NCI-H2029 (cell line): ENCODE results near the gene SIN3B.

Experiments
- DNase-seq: peaks from one replicate; lab custom pipeline; 2025; lab: John Stamatoyannopoulos, UW

The SIN3B gene

DNA sequence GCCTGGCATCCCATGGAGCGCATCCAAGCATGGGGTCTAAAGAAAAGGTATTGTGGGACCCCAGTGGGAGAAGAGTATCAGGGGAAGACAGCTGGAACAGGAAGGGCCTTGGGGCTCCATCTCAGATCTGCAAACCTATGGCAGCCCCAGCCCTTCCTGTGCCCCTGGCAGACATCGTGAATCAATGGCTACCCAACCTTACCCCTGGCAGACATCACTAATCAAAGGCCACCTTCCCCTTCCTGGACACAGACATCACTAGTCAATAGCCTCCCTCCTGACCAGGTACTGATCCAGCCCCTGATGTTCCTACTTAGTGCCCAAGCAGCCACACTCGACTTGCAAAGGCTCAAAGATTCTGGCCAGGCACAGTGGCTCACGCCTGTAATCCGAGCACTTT lies 75.4 kb downstream of the SIN3B start:
- no peak for DNase-seq

DNA sequence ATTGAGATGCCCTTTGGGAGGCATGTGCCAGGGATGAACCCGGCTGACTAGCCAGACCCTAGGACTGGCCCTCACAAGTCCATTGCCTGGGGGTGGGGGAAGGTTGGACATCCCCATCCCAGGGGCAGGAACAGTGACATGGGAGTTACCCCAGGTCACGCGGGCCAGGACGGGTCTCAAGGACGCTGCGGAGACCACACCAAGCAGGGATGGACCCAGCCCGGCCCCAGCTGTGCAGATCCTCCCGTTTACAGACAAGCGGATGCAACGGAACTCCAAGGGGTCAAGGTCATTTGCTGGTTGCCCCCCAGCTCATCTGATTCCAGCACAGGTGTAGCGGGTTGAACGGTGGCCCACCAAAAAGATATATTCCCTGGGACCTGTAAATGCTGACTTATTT lies 79.6 kb downstream of the SIN3B start:
- DNase-seq = no peak

DNA sequence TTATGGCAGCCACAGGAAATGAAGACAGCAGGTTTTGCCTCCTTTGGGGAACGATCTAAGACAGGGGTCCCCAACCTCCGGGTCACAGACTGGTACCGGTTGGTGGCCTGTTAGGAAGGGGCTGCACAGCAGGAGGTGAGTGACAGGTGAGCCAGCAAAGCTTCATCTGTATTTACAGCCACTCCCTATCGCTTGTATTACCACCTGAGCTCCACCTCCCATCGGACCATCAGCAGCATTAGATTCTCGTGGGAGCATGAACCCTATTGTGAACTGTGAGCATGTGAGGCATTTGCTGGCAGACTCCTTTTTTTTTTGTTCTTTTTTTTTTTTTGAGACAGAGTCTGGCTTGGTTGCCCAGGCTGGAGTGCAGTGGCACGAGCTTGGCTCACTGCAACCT lies 81.8 kb downstream of the SIN3B start:
- no peak for DNase-seq

DNA sequence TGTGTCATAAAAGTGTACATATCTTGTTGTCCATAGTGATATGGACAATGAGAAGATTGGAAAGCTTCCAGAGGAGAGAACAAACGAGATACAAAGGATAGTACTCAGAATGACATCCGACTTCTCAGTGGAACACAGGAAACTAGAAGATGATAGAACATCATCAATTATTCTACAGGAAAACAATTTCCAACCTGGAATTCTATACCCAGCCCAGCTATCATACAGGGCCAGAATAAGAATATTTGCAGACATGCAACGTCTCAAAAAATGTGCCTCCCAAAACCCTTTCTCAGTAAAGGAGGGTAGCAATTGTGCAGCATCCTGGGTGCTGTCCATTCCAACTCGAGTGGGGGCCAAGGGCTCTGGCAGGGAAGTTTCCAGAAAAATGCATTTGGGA lies 83.6 kb downstream of the SIN3B start:
- DNase-seq = no peak

DNA sequence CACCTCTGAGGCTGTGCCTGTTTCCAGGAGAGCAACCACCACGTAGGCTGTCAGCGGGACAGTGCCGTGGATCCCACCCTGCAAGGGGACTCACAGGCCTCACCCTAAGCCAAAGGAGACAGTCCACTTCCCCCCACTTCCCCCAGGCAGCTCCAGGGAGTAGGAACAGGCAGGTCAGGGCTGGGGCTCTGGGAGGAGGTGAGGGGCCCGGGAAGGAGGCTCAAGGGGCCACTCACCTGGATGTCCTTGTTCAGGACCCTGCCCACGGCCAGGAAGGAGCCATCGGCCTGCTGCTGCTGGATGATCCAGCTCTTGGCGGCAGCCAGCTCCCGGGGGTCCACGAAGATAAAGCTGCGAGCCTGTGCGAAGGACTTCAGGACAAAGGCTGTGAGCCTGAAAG lies 85.2 kb downstream of the SIN3B start:
- no peak for DNase-seq

DNA sequence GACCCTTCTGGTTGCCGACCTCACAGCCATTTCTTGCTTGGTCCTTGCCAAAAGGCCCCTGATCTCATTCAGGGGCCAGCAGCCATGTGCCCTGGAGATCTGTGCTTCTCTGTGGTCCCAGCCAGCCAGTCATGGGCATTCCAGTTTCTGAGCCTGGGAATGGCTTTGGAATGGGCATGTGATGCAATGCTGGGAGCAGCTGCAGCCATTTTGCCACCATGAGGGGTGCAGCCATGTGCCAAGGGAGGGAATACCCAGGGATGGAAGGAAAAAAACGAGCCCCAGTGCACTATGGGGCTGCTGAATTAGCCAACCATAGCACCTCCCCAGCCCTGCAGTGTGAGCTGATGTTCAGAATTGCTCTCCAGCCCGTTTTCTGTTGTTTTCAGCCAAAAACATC lies 85.9 kb downstream of the SIN3B start:
- DNase-seq = no peak

DNA sequence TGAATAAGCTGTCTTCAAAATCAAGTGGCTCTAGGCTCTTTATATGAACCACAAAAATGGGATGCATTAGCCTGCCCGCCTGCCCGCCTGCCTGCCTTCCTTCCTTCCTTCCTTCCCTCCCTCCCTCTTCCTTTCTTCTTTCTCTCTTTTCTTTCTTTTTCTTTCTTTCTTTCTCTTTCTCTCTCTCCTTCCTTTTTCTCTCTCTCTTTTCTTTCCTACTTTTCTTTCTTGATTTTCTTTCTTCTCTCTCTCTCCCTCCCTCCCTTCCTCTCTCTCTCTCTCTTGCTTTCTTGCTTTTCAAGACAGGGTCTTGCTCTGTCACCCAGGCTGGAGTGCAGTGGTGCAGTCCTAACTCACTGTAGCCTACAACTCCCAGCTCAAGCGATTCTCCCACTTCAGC lies 86.5 kb downstream of the SIN3B start:
- DNase-seq = no peak

DNA sequence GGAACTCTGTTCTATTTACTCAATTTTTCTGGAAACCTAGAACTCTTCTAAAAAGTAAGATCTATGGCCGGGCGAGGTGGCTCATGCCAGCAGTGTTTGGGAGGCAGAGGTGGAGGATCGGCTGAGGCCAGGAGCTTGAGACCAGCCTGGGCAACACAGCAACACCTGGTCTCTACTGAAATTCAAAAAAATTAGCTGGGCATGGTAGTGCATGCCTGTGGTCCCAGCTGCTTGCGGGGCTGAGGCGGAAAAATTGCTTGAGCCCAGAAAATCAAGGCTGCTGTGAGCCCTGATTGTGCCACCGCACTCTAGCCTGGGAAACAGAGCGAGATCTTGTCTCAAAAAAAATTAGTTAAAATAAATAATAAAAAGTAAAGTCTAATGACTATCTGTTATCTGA lies 88.2 kb downstream of the SIN3B start:
- no peak for DNase-seq

DNA sequence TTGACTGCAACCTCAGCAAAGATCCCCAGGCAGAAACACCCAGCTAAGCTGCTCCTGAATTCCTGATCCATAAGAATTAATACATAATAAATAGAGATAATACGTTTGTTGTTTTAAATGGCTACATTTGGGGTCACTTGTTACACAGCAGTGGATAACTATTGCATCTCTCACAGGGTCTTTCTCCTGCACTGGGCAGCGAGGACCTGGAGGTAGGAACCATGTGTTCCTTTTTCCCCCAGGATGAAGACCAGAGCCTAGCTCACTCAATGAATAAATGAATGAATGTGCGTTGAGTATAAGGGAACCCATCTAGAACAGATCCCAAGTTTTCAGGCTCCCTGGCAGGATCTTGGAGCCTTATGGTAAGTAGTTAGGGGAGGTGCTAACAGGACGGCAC lies 90.3 kb downstream of the SIN3B start:
- DNase-seq = no peak

DNA sequence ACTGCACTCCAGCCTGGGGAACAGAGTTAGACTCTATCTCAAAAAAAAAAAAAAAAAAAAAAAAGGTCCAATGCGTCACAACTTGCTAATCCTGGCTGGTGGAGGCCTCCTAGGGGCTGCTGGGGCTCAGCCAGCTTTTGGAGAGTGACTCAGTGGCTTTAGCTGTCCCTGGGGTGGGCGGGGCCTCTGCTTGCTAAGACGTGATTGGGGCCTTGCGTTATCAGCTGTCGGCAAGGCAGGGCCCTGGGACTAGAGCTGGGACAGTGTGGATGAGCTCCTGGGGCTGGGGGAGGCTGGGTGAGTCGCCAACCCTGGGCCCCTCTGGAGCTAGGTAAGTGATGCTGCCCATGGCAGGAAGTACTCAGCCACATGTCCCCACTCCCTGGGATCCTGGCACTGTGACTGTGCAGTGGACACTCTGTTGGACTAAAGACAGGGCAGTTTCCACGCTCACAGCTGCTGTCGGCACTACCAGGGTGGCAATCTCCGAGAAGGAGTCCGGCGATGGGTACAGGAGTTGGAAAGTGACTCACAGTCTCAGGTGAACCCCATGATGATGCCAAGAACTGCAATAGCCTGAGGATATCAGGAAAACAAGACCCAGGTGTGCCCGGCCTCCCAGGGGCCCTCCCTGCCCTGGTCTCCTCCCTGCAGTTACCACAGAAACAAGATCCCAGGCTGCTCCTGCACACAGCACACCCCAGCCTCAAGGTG lies 91.8 kb downstream of the SIN3B start:
- DNase-seq = no peak

DNA sequence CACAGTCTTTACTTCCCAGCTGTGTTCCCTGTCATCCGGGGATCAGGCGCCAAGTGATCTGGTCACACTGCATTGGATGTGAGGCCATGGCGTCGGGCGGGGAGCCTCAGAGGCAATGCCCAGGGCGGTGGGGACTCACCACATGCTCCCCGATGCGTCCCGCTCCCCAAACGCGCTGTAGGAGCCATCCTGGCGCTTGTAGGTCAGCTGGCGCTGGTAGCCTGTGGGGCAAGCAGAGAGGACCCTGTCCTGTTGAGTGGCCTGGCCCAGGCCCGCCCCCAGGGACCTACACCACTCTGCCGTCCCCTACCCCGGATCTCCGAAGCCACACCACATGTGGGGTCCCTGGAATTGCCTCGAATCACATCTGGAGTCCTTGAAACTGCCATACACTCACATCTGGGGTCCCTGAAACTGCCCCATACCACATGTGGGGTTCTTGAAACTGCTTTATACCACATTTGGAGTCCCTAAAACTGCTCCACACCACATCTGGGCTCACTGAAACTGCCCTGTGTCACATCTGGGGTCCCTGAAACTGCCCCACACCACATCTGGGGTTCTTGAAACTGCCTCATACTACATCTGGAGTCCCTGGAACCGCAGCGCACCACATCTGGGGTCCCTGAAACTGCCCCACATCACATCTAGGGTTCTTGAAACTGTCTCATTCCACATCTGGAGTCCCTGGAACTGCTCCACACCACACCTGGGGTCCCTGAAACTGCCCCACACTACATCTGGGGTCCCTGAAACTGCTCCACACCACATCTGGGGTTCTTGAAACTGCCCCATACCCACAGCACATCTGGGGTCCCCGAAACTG lies 92.8 kb downstream of the SIN3B start:
- DNase-seq = no peak

DNA sequence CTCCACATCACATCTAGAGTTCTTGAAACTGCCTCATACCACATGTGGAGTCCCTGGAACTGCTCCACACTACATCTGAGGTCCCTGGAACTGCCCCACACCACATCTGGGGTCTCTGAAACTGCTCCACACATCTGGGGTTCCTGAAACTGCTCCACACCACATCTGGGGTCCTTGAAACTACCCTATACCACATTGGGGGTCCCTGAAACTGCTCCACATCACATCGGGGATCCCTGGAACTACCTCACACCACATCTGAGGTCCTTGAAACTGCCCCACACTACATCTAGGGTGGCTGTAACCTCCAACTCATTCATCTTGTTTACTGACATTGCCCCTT lies 93.4 kb downstream of the SIN3B start:
- no peak for DNase-seq

DNA sequence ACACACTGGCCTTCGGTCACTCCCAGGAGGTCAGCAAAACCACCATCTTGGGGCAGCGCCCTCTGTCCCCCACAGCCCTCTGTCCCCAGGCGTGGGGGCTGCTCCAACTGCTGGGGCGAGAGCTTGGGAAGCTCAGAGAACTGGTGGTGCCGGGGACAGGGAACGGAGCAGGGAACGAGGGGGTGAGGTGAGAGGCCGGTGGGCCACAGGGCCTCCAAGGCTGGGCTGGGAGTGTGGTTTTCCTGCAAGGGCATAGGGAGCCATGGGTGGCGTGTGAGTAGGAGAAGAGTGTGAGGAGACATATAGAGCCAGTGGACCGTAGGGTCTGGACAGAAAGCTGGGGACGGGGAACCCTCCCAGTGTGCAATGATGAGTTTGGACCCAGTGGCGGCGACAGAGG lies 93.8 kb downstream of the SIN3B start:
- DNase-seq = no peak

DNA sequence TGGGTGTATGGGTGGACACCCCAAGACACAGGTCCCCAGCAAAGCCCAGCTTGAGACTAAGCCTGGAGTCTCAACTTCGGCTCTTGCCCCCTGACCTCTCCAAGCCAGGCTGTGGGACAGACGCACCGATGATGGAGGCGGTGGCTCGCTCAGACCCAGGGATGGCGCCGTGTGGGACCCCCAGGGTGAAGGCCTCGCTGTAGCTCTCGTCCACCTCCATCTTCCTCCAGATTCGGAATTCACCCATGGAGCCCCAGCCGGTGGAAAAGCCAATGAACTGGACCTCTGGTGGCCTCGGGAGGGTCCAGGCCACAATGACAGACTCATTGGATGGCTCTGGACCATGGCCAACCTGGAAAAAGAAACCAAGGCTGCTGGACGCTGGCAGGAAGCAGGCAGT lies 98.7 kb downstream of the SIN3B start:
- DNase-seq = no peak

DNA sequence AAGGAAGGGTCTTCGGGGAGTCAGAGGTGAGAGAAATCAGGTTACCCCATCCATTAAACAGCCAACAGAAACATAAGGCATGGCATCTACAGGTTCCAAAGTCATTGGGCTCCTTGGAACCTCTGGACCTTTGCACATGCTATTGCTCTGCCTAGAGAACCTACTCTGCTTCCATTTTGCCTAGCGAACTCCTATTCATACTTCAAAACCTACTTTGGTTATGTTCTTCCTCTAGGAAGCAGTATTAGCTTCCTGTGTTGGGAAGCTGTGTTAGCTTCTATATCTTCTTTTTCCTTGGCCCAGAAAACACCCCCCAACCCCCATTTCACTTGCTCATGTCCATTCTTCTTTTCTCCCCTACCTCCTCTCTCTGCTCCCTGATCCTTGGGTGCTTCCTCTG lies 99.2 kb downstream of the SIN3B start:
- no peak for DNase-seq

DNA sequence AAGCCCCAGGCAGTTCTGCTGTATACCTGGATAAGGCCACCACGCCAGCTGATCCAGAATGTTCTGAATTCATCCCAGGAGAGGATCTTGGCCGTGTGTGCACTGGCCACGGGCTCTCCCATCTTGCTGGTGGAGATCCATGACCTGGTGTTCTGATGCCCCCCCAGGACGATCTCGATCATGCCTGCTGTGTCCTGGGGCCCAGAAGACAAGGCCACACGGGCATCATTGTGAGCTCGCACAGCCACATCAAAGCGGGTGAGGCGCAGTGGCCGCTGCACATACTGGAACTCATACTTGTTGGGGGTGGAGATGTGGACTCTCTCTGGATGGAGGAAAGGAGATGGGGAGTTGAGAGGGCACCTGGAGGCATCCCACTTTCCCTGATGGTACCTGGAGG lies 99.7 kb downstream of the SIN3B start:
- no peak for DNase-seq
